ENCODE data around the gene TMEM140.
"Not testable (repeated sequence)": the region's sequence is repeated elsewhere in the genome, so short reads cannot be mapped to it uniquely, and the experiment has no call there.

TMEM140 gene

DNA sequence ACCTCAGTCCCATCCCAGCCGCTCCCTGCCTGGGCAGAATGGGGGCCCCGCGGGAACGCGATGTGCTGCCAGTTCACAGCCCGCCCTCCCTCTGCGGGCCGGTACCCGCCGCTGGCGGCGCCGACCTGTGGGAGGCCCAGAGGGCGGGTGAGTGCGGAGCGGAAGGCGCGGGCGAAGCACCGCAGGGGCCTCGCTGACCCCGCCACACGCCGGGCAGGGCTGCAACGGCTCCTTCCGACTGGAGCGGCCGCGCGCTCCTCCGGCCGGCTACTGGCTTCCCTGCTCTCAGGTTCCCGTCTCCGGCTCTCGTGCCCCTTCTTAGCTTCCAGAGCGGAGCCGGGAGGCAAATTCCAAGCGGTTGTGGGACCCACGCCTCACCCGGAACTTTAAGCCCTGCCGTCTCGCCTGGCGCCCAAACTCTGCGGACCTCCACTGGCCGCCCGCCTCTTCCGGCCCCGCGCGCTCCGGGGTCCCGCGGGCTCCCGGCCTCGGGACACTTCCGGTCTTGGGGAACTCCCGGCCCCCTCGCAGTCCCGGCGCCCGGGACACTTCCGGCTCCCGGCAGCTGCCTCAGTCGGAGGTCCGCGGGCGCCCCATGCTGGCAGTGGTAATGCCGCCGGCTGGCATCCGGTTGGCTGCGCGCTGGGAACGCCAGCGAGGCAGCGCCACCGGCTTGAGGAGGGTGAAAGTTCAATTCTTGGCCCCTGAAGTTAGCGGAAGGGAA lies 22.6 kb downstream of the TMEM140 start, which contains the start of gene CYREN:
Gene CYREN (minus strand): TSS at position 434 of the 724 bp plus-strand sequence. CDS start 1,785 bp downstream, outside the sequence.
- Histone ChIP-seq H3K27ac (peak within 1 kb of the TSS; percentile 85 to 99 (median 97)), H3K4me3 (peak within 1 kb of the TSS; percentile 56 to 82 (median 60))

GRCh38 chr7:135170998-135171481 lies 23.2 kb downstream of the TMEM140 start:
- peak overlapping the region; percentile 85 to 99 (median 97) for H3K27ac ChIP-seq
- H3K4me3 ChIP-seq, result peak overlapping the region; percentile 56 to 82 (median 60)

DNA sequence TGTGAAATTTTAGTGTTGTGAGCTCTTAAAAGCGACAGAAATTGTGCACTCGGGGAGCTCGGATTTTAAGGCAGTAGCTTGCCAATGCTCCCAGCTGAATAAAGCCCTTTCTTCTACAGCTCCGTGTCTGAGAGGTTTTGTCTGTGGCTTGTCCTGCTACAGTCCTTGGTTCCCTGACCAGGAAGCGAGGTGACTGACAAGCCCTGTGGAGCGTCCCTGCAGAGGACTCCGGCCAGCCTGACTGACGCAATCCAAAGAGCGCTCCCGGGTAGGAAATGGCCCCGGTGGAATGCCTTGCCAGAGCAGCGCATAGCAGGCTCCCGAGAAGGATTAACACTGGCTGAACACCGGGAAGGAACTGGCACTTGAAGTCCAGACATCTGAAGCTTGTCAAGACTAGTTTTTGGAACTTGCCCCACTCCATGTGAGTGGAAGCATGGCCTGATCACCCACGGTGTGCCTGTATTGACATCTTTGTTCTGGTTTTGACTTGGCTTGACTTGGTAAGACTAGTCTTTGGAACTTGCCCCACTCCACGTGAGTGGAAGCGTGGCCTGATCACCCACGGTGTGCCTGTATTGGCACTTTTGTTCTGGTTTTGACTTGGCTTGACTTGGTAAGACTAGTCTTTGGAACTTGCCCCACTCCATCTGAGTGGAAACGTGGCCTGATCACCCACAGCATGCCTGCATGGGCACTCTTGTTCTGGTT lies 23.9 kb downstream of the TMEM140 start:
- not testable (repeated sequence) for H3K4me3 ChIP-seq
- peak overlapping the region in 18 of 21 experiments; percentile 70 to 99 (median 97) for H3K27ac ChIP-seq

GRCh38 chr7:135173916-135174315 lies 26.0 kb downstream of the TMEM140 start:
- H3K27ac ChIP-seq, H3K4me3 ChIP-seq: not testable (repeated sequence)

DNA sequence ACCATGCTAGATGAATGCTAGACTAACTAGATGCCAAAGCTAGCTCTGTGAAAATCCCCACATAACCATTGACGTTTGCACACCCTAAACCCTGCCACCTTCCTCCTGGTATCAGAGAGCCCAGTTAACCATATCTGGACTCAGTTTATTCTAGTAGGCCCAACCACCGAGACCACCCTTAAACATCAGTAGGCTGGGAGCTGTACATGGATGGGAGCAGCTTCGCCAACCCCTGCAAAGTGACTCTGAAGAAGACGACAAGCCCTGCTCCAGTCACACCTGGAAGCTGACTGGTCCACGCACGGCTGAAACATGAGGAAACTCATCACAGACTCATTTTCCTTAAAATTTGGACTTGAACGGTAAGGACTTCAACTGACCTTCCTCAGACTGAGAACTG lies 27.1 kb downstream of the TMEM140 start:
- Histone ChIP-seq H3K4me3 (no peak overlapping the region), H3K27ac (no peak overlapping the region)

DNA sequence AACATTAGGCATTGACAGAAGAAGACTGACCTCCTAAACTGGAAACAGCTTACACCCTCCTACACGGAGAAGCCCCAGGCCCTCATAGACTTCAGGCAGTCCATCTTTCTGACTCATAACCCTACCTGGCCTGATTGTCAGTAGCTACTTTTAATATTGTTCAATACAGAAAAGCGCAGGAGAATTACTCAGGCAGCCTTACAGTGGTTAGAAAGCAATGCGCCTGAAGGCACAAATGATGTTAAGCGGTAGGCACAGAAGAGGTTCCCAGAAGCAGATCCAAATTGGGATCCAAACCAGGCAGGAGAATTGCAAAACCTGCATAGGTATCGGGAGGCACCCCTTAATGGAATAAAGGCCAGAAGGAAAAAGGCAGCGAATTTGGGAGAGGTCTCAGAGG lies 28.1 kb downstream of the TMEM140 start:
- Histone ChIP-seq H3K4me3 (no peak overlapping the region), H3K27ac (peak overlapping the region in 4 of 21 experiments; percentile 31 to 63 (median 54))

DNA sequence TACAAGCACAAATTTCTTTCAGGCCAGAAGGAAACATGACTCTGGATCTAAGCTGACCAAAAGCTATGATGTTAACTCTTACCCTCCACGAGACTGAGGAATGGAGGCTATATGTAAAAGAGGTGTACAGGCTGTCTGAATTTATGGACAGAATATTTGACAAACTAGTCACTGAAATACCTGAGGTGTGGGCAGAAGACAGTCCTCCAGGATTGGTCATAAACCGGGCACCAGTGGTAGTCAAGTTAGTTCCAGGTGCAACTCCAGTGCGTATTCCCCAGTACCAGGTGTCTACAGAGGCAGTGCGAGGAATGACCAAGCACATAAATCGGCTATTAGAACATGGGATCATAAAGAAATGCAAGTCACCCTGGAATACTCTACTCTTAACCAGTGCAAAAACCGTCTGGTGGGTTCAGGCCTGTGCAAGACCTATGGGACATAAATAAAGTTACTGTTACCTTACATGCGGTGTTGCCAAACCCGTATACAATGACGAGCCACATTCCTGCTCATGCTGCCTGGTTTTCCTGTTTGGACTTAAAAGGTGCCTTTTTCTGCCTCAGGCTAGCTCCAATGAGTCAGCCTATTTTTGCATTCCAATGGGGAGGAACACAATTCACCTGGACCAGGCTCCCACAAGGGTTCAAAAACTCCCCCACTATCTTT lies 29.3 kb downstream of the TMEM140 start:
- Histone ChIP-seq H3K4me3 (no peak overlapping the region), H3K27ac (peak overlapping the region in 11 of 21 experiments; percentile 4 to 65 (median 47))

GRCh38 chr7:135178364-135178763 lies 30.5 kb downstream of the TMEM140 start:
- H3K27ac ChIP-seq, result peak overlapping the region in 3 of 21 experiments; percentile 5 to 65 (median 56)
- H3K4me3 ChIP-seq, result no peak overlapping the region

DNA sequence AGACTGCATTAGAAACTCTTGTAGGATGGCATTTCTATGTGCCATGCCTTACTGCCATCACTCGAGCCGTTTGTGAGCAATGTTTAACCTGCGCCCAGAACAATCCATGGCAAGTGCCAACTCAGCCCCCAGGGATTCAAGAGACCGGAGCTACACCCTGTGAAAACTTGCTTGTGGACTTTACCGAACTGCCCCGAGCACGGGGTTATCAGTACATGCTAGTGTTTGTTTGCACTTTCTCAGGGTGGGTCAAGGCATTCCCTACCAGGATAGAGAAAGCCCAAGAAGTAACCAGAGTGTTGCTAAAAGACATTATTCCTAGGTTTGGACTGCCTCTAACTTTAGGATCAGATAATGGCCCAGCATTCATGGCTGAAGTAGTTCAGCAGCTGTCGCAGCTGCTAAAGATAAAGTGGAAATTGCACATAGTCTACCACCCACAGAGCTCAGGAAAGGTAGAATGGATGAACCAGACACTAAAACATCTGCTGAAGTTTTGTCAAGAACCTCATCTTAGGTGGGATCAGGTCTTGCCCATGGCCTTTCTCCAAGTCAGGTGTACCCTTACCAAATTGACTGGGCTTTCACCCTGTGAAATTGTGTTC lies 31.6 kb downstream of the TMEM140 start:
- H3K4me3 ChIP-seq, result no peak overlapping the region
- peak overlapping the region in 1 of 21 experiments; percentile 6 for H3K27ac ChIP-seq

GRCh38 chr7:135180122-135180521 lies 32.2 kb downstream of the TMEM140 start:
- Histone ChIP-seq H3K4me3 (no peak overlapping the region), H3K27ac (no peak overlapping the region)

GRCh38 chr7:135181261-135181928 lies 33.5 kb downstream of the TMEM140 start:
- no peak overlapping the region for H3K27ac ChIP-seq
- no peak overlapping the region for H3K4me3 ChIP-seq

GRCh38 chr7:135181929-135182678 lies 34.2 kb downstream of the TMEM140 start:
- no peak overlapping the region for H3K27ac ChIP-seq
- H3K4me3 ChIP-seq, result no peak overlapping the region

DNA sequence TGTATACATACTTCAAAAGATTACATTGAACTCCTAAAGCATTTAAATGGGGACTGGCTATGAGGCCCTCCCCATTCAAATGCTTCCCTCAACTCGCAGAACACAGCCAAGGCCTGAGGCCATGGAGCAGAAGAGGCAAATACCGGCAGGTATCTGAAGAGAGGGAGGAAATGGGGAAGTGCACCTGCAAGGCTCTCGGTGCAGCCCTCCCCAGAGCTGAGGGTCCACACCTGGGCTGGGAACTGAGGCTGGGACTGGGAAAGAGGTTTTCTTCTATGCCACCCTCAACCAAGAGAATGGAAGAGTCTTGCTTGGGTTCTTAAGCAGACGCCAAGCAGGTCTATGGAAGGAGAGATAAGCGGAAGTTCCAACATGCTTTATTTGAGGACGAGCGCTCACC lies 35.6 kb downstream of the TMEM140 start:
- H3K4me3 ChIP-seq, result no peak overlapping the region
- no peak overlapping the region for H3K27ac ChIP-seq

DNA sequence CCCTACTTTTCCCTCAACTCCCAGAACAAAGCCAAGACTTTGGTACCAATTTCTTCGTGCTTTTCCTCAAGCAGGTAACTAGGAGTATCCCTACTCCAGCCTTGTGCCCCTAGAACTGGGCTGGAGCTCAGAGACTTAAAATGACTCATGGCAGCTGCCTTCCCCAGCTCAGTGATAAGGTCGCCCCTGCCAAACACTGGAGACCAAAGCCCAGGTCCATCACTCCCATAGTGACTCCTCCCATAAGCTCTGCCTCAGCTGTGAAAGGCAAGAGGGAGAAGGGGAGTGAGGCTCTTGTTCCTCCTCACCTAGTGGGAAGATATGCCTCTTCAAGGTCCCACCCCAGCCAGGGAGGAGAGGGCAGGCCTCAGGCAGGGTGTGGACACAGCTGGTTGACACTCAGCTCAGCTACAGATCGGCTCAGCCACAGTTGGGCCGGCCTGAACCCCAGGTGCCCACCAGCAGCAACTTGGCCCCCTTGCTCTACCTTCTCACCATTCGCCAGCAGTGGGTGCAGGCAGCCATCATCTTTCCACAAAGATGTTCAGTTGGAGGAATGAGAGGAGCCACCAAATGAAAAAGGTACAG lies 36.5 kb downstream of the TMEM140 start:
- no peak overlapping the region for H3K27ac ChIP-seq

GRCh38 chr7:135185471-135186260 lies 37.8 kb downstream of the TMEM140 start:
- Histone ChIP-seq H3K4me3 (no peak overlapping the region), H3K27ac (no peak overlapping the region)

More for the DNA sequence above, 36.5 kb downstream of the TMEM140 start:
- no peak overlapping the region for H3K4me3 ChIP-seq

GRCh38 chr7:135186261-135186540 lies 38.3 kb downstream of the TMEM140 start:
- H3K4me3 ChIP-seq, result no peak overlapping the region
- no peak overlapping the region for H3K27ac ChIP-seq

- Histone ChIP-seq H3K27ac (no peak overlapping the region), H3K4me3 (no peak overlapping the region)
These were observed 39.0 kb downstream of the TMEM140 start for GRCh38 chr7:135186841-135187253.
